GM12875 (cell line): Measurements from ENCODE around the gene UBE2O.

Source experiments
- H3K4me3 ChIP-seq: one replicate; pipeline ENCODE4 v1.5.1; 2011; ENCODE audit warnings: low read depth, low read length, control low read depth
- CTCF ChIP-seq: IDR thresholded peaks from 2 replicates; pipeline ENCODE4 v1.5.1; 2011; ENCODE audit warnings: low read depth, mild to moderate bottlenecking, control low read depth, inconsistent platforms, low read length, moderate library complexity, borderline replicate concordance; ENCODE audit not compliant: insufficient read depth

The UBE2O gene

GRCh38 chr17:76432004-76432403 lies 20.9 kb downstream of the UBE2O start:
- H3K4me3 ChIP-seq: no peak overlapping the region
- no peak for TF ChIP-seq CTCF

GRCh38 chr17:76431509-76431908 lies 21.4 kb downstream of the UBE2O start:
- TF ChIP-seq CTCF: no peak
- H3K4me3 ChIP-seq: no peak overlapping the region

- no peak for TF ChIP-seq CTCF
- H3K4me3 ChIP-seq: no peak overlapping the region
These were observed 24.4 kb downstream of the UBE2O start for GRCh38 chr17:76428511-76428910.

- no peak for TF ChIP-seq CTCF
- H3K4me3 ChIP-seq: no peak overlapping the region
These were observed 25.3 kb downstream of the UBE2O start for GRCh38 chr17:76427501-76428231.

- no peak overlapping the region for H3K4me3 ChIP-seq
- TF ChIP-seq CTCF: no peak
These were observed 26.1 kb downstream of the UBE2O start for GRCh38 chr17:76426853-76427252.

GRCh38 chr17:76422860-76423259 lies 30.1 kb downstream of the UBE2O start:
- TF ChIP-seq CTCF: no peak
- no peak overlapping the region for H3K4me3 ChIP-seq

- TF ChIP-seq CTCF: no peak
- H3K4me3 ChIP-seq: no peak overlapping the region
These were observed 30.5 kb downstream of the UBE2O start for GRCh38 chr17:76422406-76422805.
